ENCODE measurements around the gene TEX13A.

The TEX13A gene

GRCh38 chrX:105228602-105229001, 8.1 kb upstream of the TEX13A start:
- no CpG with 5 or more reads among the region's 2 CpGs for WGBS (ENCODE audit: insufficient coverage, insufficient read length)
- no peaks in the 10 kb centered on the region for H3K36me3 ChIP-seq (ENCODE audit: control insufficient read depth, insufficient read depth, low read length)

GRCh38 chrX:105226499-105226898, 6.0 kb upstream of the TEX13A start:
- H3K27me3 ChIP-seq (ENCODE audit: control insufficient read depth, insufficient read depth, low read length): no peaks in the 10 kb centered on the region
- WGBS (ENCODE audit: insufficient coverage, insufficient read length): no CpG with 5 or more reads among the region's 5 CpGs
- DNase-seq (ENCODE audit: low read depth, low spot score): no peak
- H3K4me3 ChIP-seq (ENCODE audit: low read length): no peak overlapping the region
- H3K9me3 ChIP-seq (ENCODE audit: control insufficient read depth, insufficient read depth, low read length): no peaks in the 10 kb centered on the region
- H3K27ac ChIP-seq (ENCODE audit: low read length): no peak overlapping the region
- no peaks in the 10 kb centered on the region for H3K36me3 ChIP-seq (ENCODE audit: control insufficient read depth, insufficient read depth, low read length)
- H3K4me1 ChIP-seq (ENCODE audit: control insufficient read depth, insufficient read depth, low read length): no peaks in the 10 kb centered on the region

More at GRCh38 chrX:105228602-105229001, 8.1 kb upstream of the TEX13A start:
- DNase-seq (ENCODE audit: low read depth, low spot score): no peak
- Histone ChIP-seq H3K9me3 (ENCODE audit: control insufficient read depth, insufficient read depth, low read length) (no peaks in the 10 kb centered on the region), H3K27me3 (ENCODE audit: control insufficient read depth, insufficient read depth, low read length) (no peaks in the 10 kb centered on the region), H3K4me3 (ENCODE audit: low read length) (no peak overlapping the region), H3K4me1 (ENCODE audit: control insufficient read depth, insufficient read depth, low read length) (no peaks in the 10 kb centered on the region), H3K27ac (ENCODE audit: low read length) (no peak overlapping the region)

- DNase-seq (ENCODE audit: low read depth, low spot score): no peak
- H3K4me3 ChIP-seq (ENCODE audit: low read length): no peak overlapping the region
- no peaks in the 10 kb centered on the region for H3K4me1 ChIP-seq (ENCODE audit: control insufficient read depth, insufficient read depth, low read length)
- H3K36me3 ChIP-seq (ENCODE audit: control insufficient read depth, insufficient read depth, low read length): no peaks in the 10 kb centered on the region
- no peaks in the 10 kb centered on the region for H3K27me3 ChIP-seq (ENCODE audit: control insufficient read depth, insufficient read depth, low read length)
- H3K9me3 ChIP-seq (ENCODE audit: control insufficient read depth, insufficient read depth, low read length): no peaks in the 10 kb centered on the region
- no peak overlapping the region for H3K27ac ChIP-seq (ENCODE audit: low read length)
- WGBS (ENCODE audit: insufficient coverage, insufficient read length): no CpG with 5 or more reads among the region's 3 CpGs
These were observed 880 bp upstream of the TEX13A start for GRCh38 chrX:105221374-105221773.

GRCh38 chrX:105219454-105220401, 766 bp downstream of the TEX13A start:
- Histone ChIP-seq H3K27ac (ENCODE audit: low read length) (no peak overlapping the region), H3K36me3 (ENCODE audit: control insufficient read depth, insufficient read depth, low read length) (no peaks in the 10 kb centered on the region), H3K4me1 (ENCODE audit: control insufficient read depth, insufficient read depth, low read length) (no peaks in the 10 kb centered on the region), H3K9me3 (ENCODE audit: control insufficient read depth, insufficient read depth, low read length) (no peaks in the 10 kb centered on the region), H3K27me3 (ENCODE audit: control insufficient read depth, insufficient read depth, low read length) (no peaks in the 10 kb centered on the region), H3K4me3 (ENCODE audit: low read length) (no peak overlapping the region)
- DNase-seq (ENCODE audit: low read depth, low spot score): no peak
- WGBS (ENCODE audit: insufficient coverage, insufficient read length): no CpG with 5 or more reads among the region's 26 CpGs

GRCh38 chrX:105211066-105211575, 9.4 kb downstream of the TEX13A start:
- Histone ChIP-seq H3K4me3 (ENCODE audit: low read length) (no peak overlapping the region), H3K36me3 (ENCODE audit: control insufficient read depth, insufficient read depth, low read length) (no peaks in the 10 kb centered on the region), H3K27me3 (ENCODE audit: control insufficient read depth, insufficient read depth, low read length) (no peaks in the 10 kb centered on the region), H3K9me3 (ENCODE audit: control insufficient read depth, insufficient read depth, low read length) (no peaks in the 10 kb centered on the region), H3K4me1 (ENCODE audit: control insufficient read depth, insufficient read depth, low read length) (no peaks in the 10 kb centered on the region), H3K27ac (ENCODE audit: low read length) (no peak overlapping the region)
- no peak for DNase-seq (ENCODE audit: low read depth, low spot score)
- no CpG with 5 or more reads among the region's 3 CpGs for WGBS (ENCODE audit: insufficient coverage, insufficient read length)

GRCh38 chrX:105210258-105210657, 10.2 kb downstream of the TEX13A start:
- H3K9me3 ChIP-seq (ENCODE audit: control insufficient read depth, insufficient read depth, low read length): no peaks in the 10 kb centered on the region
- no peaks in the 10 kb centered on the region for H3K36me3 ChIP-seq (ENCODE audit: control insufficient read depth, insufficient read depth, low read length)
- H3K4me1 ChIP-seq (ENCODE audit: control insufficient read depth, insufficient read depth, low read length): no peaks in the 10 kb centered on the region
- no peak for DNase-seq (ENCODE audit: low read depth, low spot score)
- H3K4me3 ChIP-seq (ENCODE audit: low read length): no peak overlapping the region
- no peaks in the 10 kb centered on the region for H3K27me3 ChIP-seq (ENCODE audit: control insufficient read depth, insufficient read depth, low read length)
- H3K27ac ChIP-seq (ENCODE audit: low read length): no peak overlapping the region
- WGBS (ENCODE audit: insufficient coverage, insufficient read length): no CpG with 5 or more reads among the region's 2 CpGs

- Histone ChIP-seq H3K9me3 (ENCODE audit: control insufficient read depth, insufficient read depth, low read length) (no peaks in the 10 kb centered on the region), H3K4me1 (ENCODE audit: control insufficient read depth, insufficient read depth, low read length) (no peaks in the 10 kb centered on the region), H3K27me3 (ENCODE audit: control insufficient read depth, insufficient read depth, low read length) (no peaks in the 10 kb centered on the region), H3K36me3 (ENCODE audit: control insufficient read depth, insufficient read depth, low read length) (no peaks in the 10 kb centered on the region), H3K27ac (ENCODE audit: low read length) (no peak overlapping the region), H3K4me3 (ENCODE audit: low read length) (no peak overlapping the region)
- no peak for DNase-seq (ENCODE audit: low read depth, low spot score)
These were observed 11.1 kb downstream of the TEX13A start for GRCh38 chrX:105209406-105209805.

GRCh38 chrX:105191878-105192277, 28.6 kb downstream of the TEX13A start:
- DNase-seq (ENCODE audit: low read depth, low spot score): no peak
- no peaks in the 10 kb centered on the region for H3K36me3 ChIP-seq (ENCODE audit: control insufficient read depth, insufficient read depth, low read length)

GRCh38 chrX:105190252-105190853, 30.1 kb downstream of the TEX13A start:
- Histone ChIP-seq H3K4me1 (ENCODE audit: control insufficient read depth, insufficient read depth, low read length) (no peaks in the 10 kb centered on the region), H3K27me3 (ENCODE audit: control insufficient read depth, insufficient read depth, low read length) (no peaks in the 10 kb centered on the region), H3K4me3 (ENCODE audit: low read length) (no peak overlapping the region), H3K36me3 (ENCODE audit: control insufficient read depth, insufficient read depth, low read length) (no peaks in the 10 kb centered on the region), H3K9me3 (ENCODE audit: control insufficient read depth, insufficient read depth, low read length) (no peaks in the 10 kb centered on the region), H3K27ac (ENCODE audit: low read length) (no peak overlapping the region)
- WGBS (ENCODE audit: insufficient coverage, insufficient read length): no CpG with 5 or more reads among the region's 2 CpGs
- DNase-seq (ENCODE audit: low read depth, low spot score): no peak

More at GRCh38 chrX:105191878-105192277, 28.6 kb downstream of the TEX13A start:
- Histone ChIP-seq H3K27ac (ENCODE audit: low read length) (no peak overlapping the region), H3K27me3 (ENCODE audit: control insufficient read depth, insufficient read depth, low read length) (no peaks in the 10 kb centered on the region), H3K9me3 (ENCODE audit: control insufficient read depth, insufficient read depth, low read length) (no peaks in the 10 kb centered on the region), H3K4me1 (ENCODE audit: control insufficient read depth, insufficient read depth, low read length) (no peaks in the 10 kb centered on the region), H3K4me3 (ENCODE audit: low read length) (no peak overlapping the region)
- WGBS (ENCODE audit: insufficient coverage, insufficient read length): no CpG with 5 or more reads among the region's 2 CpGs

GRCh38 chrX:105189093-105189492, 31.4 kb downstream of the TEX13A start:
- Histone ChIP-seq H3K27me3 (ENCODE audit: control insufficient read depth, insufficient read depth, low read length) (no peaks in the 10 kb centered on the region), H3K9me3 (ENCODE audit: control insufficient read depth, insufficient read depth, low read length) (no peaks in the 10 kb centered on the region), H3K4me3 (ENCODE audit: low read length) (no peak overlapping the region), H3K4me1 (ENCODE audit: control insufficient read depth, insufficient read depth, low read length) (no peaks in the 10 kb centered on the region), H3K27ac (ENCODE audit: low read length) (no peak overlapping the region), H3K36me3 (ENCODE audit: control insufficient read depth, insufficient read depth, low read length) (no peaks in the 10 kb centered on the region)
- DNase-seq (ENCODE audit: low read depth, low spot score): no peak
- WGBS (ENCODE audit: insufficient coverage, insufficient read length): no CpG with 5 or more reads among the region's 8 CpGs
